Keratinocyte (primary cell): ENCODE measurements around the gene FYB1. TPM values are rescaled to one million over a fixed set of nuclear protein-coding genes. Genes with fewer than 3 reads are reported as not detected.

Source experiments
- DNase-seq: peaks from one replicate; pipeline ENCODE4 v3.0.0-alpha.2; 2011; ENCODE audit warnings: low read depth, missing footprints, low spot score
- FAIRE-seq: peaks from 2 replicates; lab custom pipeline; 2011; peaks lifted over from hg19 to GRCh38; lab: Jason Lieb, UNC
- H2AFZ ChIP-seq: 2 replicates; pipeline ENCODE4 v1.6.0; 2012; ENCODE audit warnings: low read length, control low read depth, inconsistent platforms; ENCODE audit not compliant: control insufficient read depth
- H3K27ac ChIP-seq: 2 replicates; pipeline ENCODE4 v1.5.1; 2011; ENCODE audit warnings: low read length; ENCODE audit not compliant: control insufficient read depth, insufficient read depth
- H3K27me3 ChIP-seq: 3 replicates; pipeline ENCODE4 v1.6.0; 2011; ENCODE audit warnings: low read length; ENCODE audit not compliant: control insufficient read depth, insufficient read depth; ENCODE audit errors: extremely low read depth
- H3K36me3 ChIP-seq, 2 experiments: 2 replicates in 1 of 2; 3 replicates in 1 of 2; pipeline ENCODE4 v1.5.1; 2011; ENCODE audit warnings: low read length in 2 of 2, mild to moderate bottlenecking in 1 of 2; ENCODE audit not compliant: control insufficient read depth in 2 of 2, insufficient read depth in 2 of 2; ENCODE audit errors: extremely low read depth in 1 of 2
- H3K4me1 ChIP-seq: 3 replicates; pipeline ENCODE4 v1.5.1; 2011; ENCODE audit warnings: low read length; ENCODE audit not compliant: control insufficient read depth, insufficient read depth; ENCODE audit errors: extremely low read depth
- H3K4me2 ChIP-seq: 3 replicates; pipeline ENCODE4 v1.6.0; 2011; ENCODE audit warnings: low read depth, low read length; ENCODE audit not compliant: control insufficient read depth, insufficient read depth; ENCODE audit errors: extremely low read depth
- H3K4me3 ChIP-seq, 3 experiments: fragments of 200-600 bp in 1 of 3; sonication (generic) in 1 of 3; 2 replicates in 2 of 3; 3 replicates in 1 of 3; pipeline ENCODE4 v1.5.1; 2011 to 2016; ENCODE audit warnings: low read length in 3 of 3, mild to moderate bottlenecking in 3 of 3, control low read depth in 2 of 3, inconsistent platforms in 1 of 3, low read depth in 1 of 3, mixed read lengths in 1 of 3, mixed run types in 1 of 3, moderate library complexity in 1 of 3; ENCODE audit not compliant: control insufficient read depth in 2 of 3, insufficient read depth in 2 of 3; ENCODE audit errors: extremely low read depth in 1 of 3
- H3K79me2 ChIP-seq: 2 replicates; pipeline ENCODE4 v1.6.0; 2012; ENCODE audit warnings: low read length; ENCODE audit not compliant: control insufficient read depth, insufficient read depth
- H3K9ac ChIP-seq: 3 replicates; pipeline ENCODE4 v1.6.0; 2011; ENCODE audit warnings: low read length; ENCODE audit not compliant: control insufficient read depth, insufficient read depth; ENCODE audit errors: extremely low read depth
- H3K9me1 ChIP-seq: 3 replicates; pipeline ENCODE4 v1.6.0; 2011; ENCODE audit warnings: low read length; ENCODE audit not compliant: control insufficient read depth, insufficient read depth; ENCODE audit errors: extremely low read depth
- H3K9me3 ChIP-seq: 2 replicates; pipeline ENCODE4 v1.5.1; 2012; ENCODE audit warnings: low read depth, low read length; ENCODE audit not compliant: control insufficient read depth
- H4K20me1 ChIP-seq: 3 replicates; pipeline ENCODE4 v1.6.0; 2011; ENCODE audit warnings: low read length; ENCODE audit not compliant: control insufficient read depth, insufficient read depth; ENCODE audit errors: extremely low read depth
- EZH2 ChIP-seq: IDR thresholded peaks from one replicate; pipeline ENCODE4 v1.6.1; 2012; ENCODE audit warnings: inconsistent platforms, mild to moderate bottlenecking, low read length, moderate library complexity
- dilution Hi-C: fragments of 300-500 bp; cut with MboI; formaldehyde crosslinking; loops from one replicate; pipeline ENCODE4 v1.7.0; 2020; ENCODE audit warnings: low sequenced_read_pairs; ENCODE audit not compliant: extremely low pct_ligation_motif_present
- polyA plus RNA-seq, 5 experiments: library from polyadenylated mRNA; depleted of rRNA in 3 of 5; stranded (reverse) in 3 of 5; stranded (forward) in 1 of 5; unstranded in 1 of 5; fragments of >200 nt; gene quantifications; 1 replicate in 1 of 5; 2 replicates in 3 of 5; 3 replicates in 1 of 5; pipeline versions ENCODE4 v1.2.1 to v1.2.3, GENCODE V29; 2011 to 2012; ENCODE audit warnings: missing spikeins in 2 of 5, low read depth in 1 of 5, low replicate concordance in 1 of 5
- TF ChIP-seq, protein P1 (sequence below), 3 experiments: IDR thresholded peaks in 1 of 3; conservative IDR thresholded peaks in 1 of 3; optimal IDR thresholded peaks in 1 of 3; 2 replicates in 2 of 3; 3 replicates in 1 of 3; pipeline versions ENCODE3 to v1.5.1; 2011; ENCODE audit warnings: low read length in 3 of 3, mild to moderate bottlenecking in 3 of 3, moderate library complexity in 2 of 3, control low read depth in 1 of 3, inconsistent platforms in 1 of 3; ENCODE audit not compliant: insufficient read depth in 2 of 3; ENCODE audit errors: extremely low read depth in 1 of 3

FYB1 gene
- polyA plus RNA-seq, 1 donor (not counting 4 experiments of a cell fraction or from before 2014, with no cell fraction given), result 0.29 TPM

GRCh38 chr5:39176759-39177630 lies 42.4 kb downstream of the FYB1 start:
- TF ChIP-seq, protein P1, sequence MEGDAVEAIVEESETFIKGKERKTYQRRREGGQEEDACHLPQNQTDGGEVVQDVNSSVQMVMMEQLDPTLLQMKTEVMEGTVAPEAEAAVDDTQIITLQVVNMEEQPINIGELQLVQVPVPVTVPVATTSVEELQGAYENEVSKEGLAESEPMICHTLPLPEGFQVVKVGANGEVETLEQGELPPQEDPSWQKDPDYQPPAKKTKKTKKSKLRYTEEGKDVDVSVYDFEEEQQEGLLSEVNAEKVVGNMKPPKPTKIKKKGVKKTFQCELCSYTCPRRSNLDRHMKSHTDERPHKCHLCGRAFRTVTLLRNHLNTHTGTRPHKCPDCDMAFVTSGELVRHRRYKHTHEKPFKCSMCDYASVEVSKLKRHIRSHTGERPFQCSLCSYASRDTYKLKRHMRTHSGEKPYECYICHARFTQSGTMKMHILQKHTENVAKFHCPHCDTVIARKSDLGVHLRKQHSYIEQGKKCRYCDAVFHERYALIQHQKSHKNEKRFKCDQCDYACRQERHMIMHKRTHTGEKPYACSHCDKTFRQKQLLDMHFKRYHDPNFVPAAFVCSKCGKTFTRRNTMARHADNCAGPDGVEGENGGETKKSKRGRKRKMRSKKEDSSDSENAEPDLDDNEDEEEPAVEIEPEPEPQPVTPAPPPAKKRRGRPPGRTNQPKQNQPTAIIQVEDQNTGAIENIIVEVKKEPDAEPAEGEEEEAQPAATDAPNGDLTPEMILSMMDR (optimal IDR thresholded peaks at IDR 0.05 in 1 of 3, IDR thresholded peaks at IDR 0.05 in 1 of 3, conservative IDR thresholded peaks at IDR 0.05 in 1 of 3; ENCODE audit: extremely low read depth in 1 of 3, insufficient read depth in 2 of 3, low read length in 3 of 3), result no peak
- TF ChIP-seq EZH2, result no peak
- H3K36me3 ChIP-seq, result no peaks in the 10 kb centered on the region
- no peaks in the 10 kb centered on the region for H3K79me2 ChIP-seq
- DNase-seq (no peak), FAIRE-seq (no peak)
- H3K4me3 ChIP-seq, result no peak overlapping the region
- no peak overlapping the region for H3K4me2 ChIP-seq
- H3K27me3 ChIP-seq, result no peaks in the 10 kb centered on the region
- no peaks in the 10 kb centered on the region for H4K20me1 ChIP-seq
- no peak overlapping the region for H2AFZ ChIP-seq
- dilution Hi-C loops, result no loop called here
- no peak overlapping the region for H3K9ac ChIP-seq
- no peak overlapping the region for H3K27ac ChIP-seq
- peaks cover 6% of the 10 kb centered on the region for H3K4me1 ChIP-seq
- no peaks in the 10 kb centered on the region for H3K9me1 ChIP-seq
- no peaks in the 10 kb centered on the region for H3K9me3 ChIP-seq

GRCh38 chr5:39175273-39175955 lies 43.9 kb downstream of the FYB1 start:
- H3K27me3 ChIP-seq, result no peaks in the 10 kb centered on the region
- H3K36me3 ChIP-seq, result no peaks in the 10 kb centered on the region
- H3K4me1 ChIP-seq, result peaks cover 6% of the 10 kb centered on the region
- dilution Hi-C loops, result no loop called here
- H3K4me2 ChIP-seq, result no peak overlapping the region
- peak overlapping the region; percentile 57 for H2AFZ ChIP-seq
- no peak overlapping the region for H3K4me3 ChIP-seq
- no peaks in the 10 kb centered on the region for H4K20me1 ChIP-seq
- DNase-seq (no peak), FAIRE-seq (no peak)
- TF ChIP-seq, protein P1 (optimal IDR thresholded peaks at IDR 0.05 in 1 of 3, IDR thresholded peaks at IDR 0.05 in 1 of 3, conservative IDR thresholded peaks at IDR 0.05 in 1 of 3; ENCODE audit: extremely low read depth in 1 of 3, insufficient read depth in 2 of 3, low read length in 3 of 3), result no peak
- TF ChIP-seq EZH2, result no peak
- H3K9ac ChIP-seq, result no peak overlapping the region
- H3K27ac ChIP-seq, result no peak overlapping the region
- H3K9me1 ChIP-seq, result no peaks in the 10 kb centered on the region
- no peaks in the 10 kb centered on the region for H3K79me2 ChIP-seq
- no peaks in the 10 kb centered on the region for H3K9me3 ChIP-seq
